PC-3 (cell line): Measurements from ENCODE around the gene TXLNA. TPM values are rescaled to one million over a fixed set of nuclear protein-coding genes. Genes with fewer than 3 reads are reported as not detected.
"Not testable (repeated sequence)": the region's sequence is repeated elsewhere in the genome, so short reads cannot be mapped to it uniquely, and the experiment has no call there.

Experiments
- ATAC-seq: fragments of 200-7000 bp; cut with Tn5 transposase; 2 replicates; pipeline ENCODE4 v1.9.1; 2020; ENCODE audit warnings: mild to moderate bottlenecking, moderate library complexity
- BruUV-seq: library from RNA; stranded (reverse); fragments of 400-500 nt; replicated peaks from 2 replicates; lab custom pipeline; 2021; lab: Mats Ljungman, UMichigan
- CTCF ChIA-PET: fragments of 300-600 bp; sonication (Branson Sonifier 250); formaldehyde crosslinking; loops from one replicate; lab custom pipeline; 2022; ENCODE audit warnings: antibody characterized with exemption; lab: Charles Lee
- POLR2A ChIA-PET: fragments of 300-600 bp; sonication (Branson Sonifier 250); formaldehyde crosslinking; loops from one replicate; lab custom pipeline; 2022; ENCODE audit warnings: antibody characterized with exemption; ENCODE audit not compliant: unreplicated experiment; lab: Charles Lee
- DNase-seq: peaks from one replicate; pipeline ENCODE4 v3.0.0-alpha.2; 2015
- H2AFZ ChIP-seq: fragments of 300-600 bp; sonication (generic); 2 replicates; pipeline ENCODE4 v1.6.0; 2016; ENCODE audit warnings: antibody characterized with exemption, low read length
- H3F3A ChIP-seq: fragments of 300-600 bp; sonication (generic); one replicate; pipeline ENCODE4 v1.6.0; 2017; ENCODE audit warnings: antibody characterized with exemption, low read length, control low read depth, mild to moderate bottlenecking; ENCODE audit not compliant: unreplicated experiment
- H3K27ac ChIP-seq: fragments of 300-600 bp; sonication (generic); 2 replicates; pipeline ENCODE4 v1.5.1; 2016; ENCODE audit warnings: mild to moderate bottlenecking, low read length
- H3K27me3 ChIP-seq: fragments of 300-600 bp; sonication (generic); 2 replicates; pipeline ENCODE4 v1.6.1; 2016; ENCODE audit warnings: low read length, mixed read lengths
- H3K36me3 ChIP-seq: fragments of 300-600 bp; sonication (generic); 2 replicates; pipeline ENCODE4 v1.6.1; 2016; ENCODE audit warnings: low read depth, mixed run types, low read length, mixed read lengths
- H3K4me1 ChIP-seq: fragments of 300-600 bp; sonication (generic); 2 replicates; pipeline ENCODE4 v1.5.1; 2016; ENCODE audit warnings: low read length; ENCODE audit not compliant: insufficient read depth
- H3K4me2 ChIP-seq: fragments of 300-600 bp; sonication (generic); 2 replicates; pipeline ENCODE4 v1.6.0; 2016; ENCODE audit warnings: low read length
- H3K4me3 ChIP-seq: fragments of 300-600 bp; sonication (generic); 2 replicates; pipeline ENCODE4 v1.5.1; 2016; ENCODE audit warnings: mild to moderate bottlenecking, low read length, mixed read lengths
- H3K79me2 ChIP-seq: fragments of 300-600 bp; sonication (generic); 2 replicates; pipeline ENCODE4 v1.6.1; 2017; ENCODE audit warnings: low read length, mixed read lengths
- H3K9ac ChIP-seq: fragments of 300-600 bp; sonication (generic); 2 replicates; pipeline ENCODE4 v1.6.0; 2016; ENCODE audit warnings: mild to moderate bottlenecking, low read length
- H3K9me2 ChIP-seq: fragments of 300-600 bp; sonication (generic); replicated peaks from 2 replicates; pipeline ENCODE4 v1.6.1; 2016; ENCODE audit warnings: mixed run types, low read length, mixed read lengths
- H3K9me3 ChIP-seq: fragments of 300-600 bp; sonication (generic); 2 replicates; pipeline ENCODE4 v1.6.1; 2016; ENCODE audit warnings: low read length, mixed read lengths
- H4K20me1 ChIP-seq: fragments of 300-600 bp; sonication (generic); 2 replicates; pipeline ENCODE4 v1.6.1; 2016; ENCODE audit warnings: low read length, mixed read lengths
- EZH2 ChIP-seq: fragments of 300-600 bp; sonication (generic); IDR thresholded peaks from one replicate; pipeline ENCODE4 v1.6.1; 2017; ENCODE audit warnings: antibody characterized with exemption, mild to moderate bottlenecking, low read length; ENCODE audit not compliant: unreplicated experiment
- EZH2phosphoT487 ChIP-seq: fragments of 300-600 bp; sonication (generic); IDR thresholded peaks from 2 replicates; pipeline ENCODE4 v1.6.1; 2018; ENCODE audit warnings: mild to moderate bottlenecking, antibody characterized with exemption, low read length, borderline replicate concordance
- intact Hi-C: fragments of 100-400 bp; cut with micrococcal nuclease; formaldehyde crosslinking; loops from 2 replicates; pipeline ENCODE4 v1.9.0; 2023
- total RNA-seq: library from RNA; depleted of rRNA; stranded (reverse); fragments of >200 nt; gene quantifications from 2 replicates; pipeline ENCODE4 v1.2.3, GENCODE V29; 2014
- TF ChIP-seq, protein P1 (sequence below): fragments of 300-600 bp; sonication (generic); conservative IDR thresholded peaks from 2 replicates; pipeline ENCODE4 v1.5.1; 2017; ENCODE audit warnings: antibody characterized with exemption, low read depth, mild to moderate bottlenecking, low read length

The TXLNA gene
- total RNA-seq, 1 experiment from 2014 or later = 64.2 TPM

GRCh38 chr1:32138965-32139364 lies 40.5 kb upstream of the TXLNA start:
- DNase-seq (peak; percentile 91), ATAC-seq (peak; percentile 83)
- no peaks in the 10 kb centered on the region for H3K9me3 ChIP-seq
- peaks cover 15% of the 10 kb centered on the region for H4K20me1 ChIP-seq
- TF ChIP-seq EZH2phosphoT487 (no peak), EZH2 (no peak)
- TF ChIP-seq, protein P1, sequence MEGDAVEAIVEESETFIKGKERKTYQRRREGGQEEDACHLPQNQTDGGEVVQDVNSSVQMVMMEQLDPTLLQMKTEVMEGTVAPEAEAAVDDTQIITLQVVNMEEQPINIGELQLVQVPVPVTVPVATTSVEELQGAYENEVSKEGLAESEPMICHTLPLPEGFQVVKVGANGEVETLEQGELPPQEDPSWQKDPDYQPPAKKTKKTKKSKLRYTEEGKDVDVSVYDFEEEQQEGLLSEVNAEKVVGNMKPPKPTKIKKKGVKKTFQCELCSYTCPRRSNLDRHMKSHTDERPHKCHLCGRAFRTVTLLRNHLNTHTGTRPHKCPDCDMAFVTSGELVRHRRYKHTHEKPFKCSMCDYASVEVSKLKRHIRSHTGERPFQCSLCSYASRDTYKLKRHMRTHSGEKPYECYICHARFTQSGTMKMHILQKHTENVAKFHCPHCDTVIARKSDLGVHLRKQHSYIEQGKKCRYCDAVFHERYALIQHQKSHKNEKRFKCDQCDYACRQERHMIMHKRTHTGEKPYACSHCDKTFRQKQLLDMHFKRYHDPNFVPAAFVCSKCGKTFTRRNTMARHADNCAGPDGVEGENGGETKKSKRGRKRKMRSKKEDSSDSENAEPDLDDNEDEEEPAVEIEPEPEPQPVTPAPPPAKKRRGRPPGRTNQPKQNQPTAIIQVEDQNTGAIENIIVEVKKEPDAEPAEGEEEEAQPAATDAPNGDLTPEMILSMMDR = no peak
- H3F3A ChIP-seq = peaks cover 6% of the 10 kb centered on the region
- H3K79me2 ChIP-seq = peaks cover 88% of the 10 kb centered on the region
- H3K9me2 ChIP-seq = no peaks in the 10 kb centered on the region
- ChIA-PET POLR2A (interaction anchor here (0.6 kb wide), 2 partner anchors 15 to 201 kb away, joined by 3 to 4 read pairs; partner anchors contain the start of gene PTP4A2), CTCF (no interaction called here)
- H2AFZ ChIP-seq = no peak overlapping the region
- no TSS peak for BruUV-seq
- no peaks in the 10 kb centered on the region for H3K27me3 ChIP-seq
- H3K36me3 ChIP-seq = no peaks in the 10 kb centered on the region
- peak overlapping the region; percentile 63 for H3K4me2 ChIP-seq
- intact Hi-C loops = no loop called here
- H3K4me1 ChIP-seq = peaks cover 39% of the 10 kb centered on the region
- H3K27ac ChIP-seq = peak overlapping the region; percentile 66
- no peak overlapping the region for H3K9ac ChIP-seq
- H3K4me3 ChIP-seq = peak overlapping the region; percentile 36; the same call in 1 of the 2 replicates

- no peaks in the 10 kb centered on the region for H3K27me3 ChIP-seq
- H3F3A ChIP-seq = peaks cover 6% of the 10 kb centered on the region
- H4K20me1 ChIP-seq = peaks cover 26% of the 10 kb centered on the region
- CTCF ChIA-PET = interaction anchor here (0.5 to 0.7 kb wide), 4 partner anchors 33 to 104 kb away, joined by 3 to 21 read pairs (median 9); no protein-coding TSS in a partner anchor
- intact Hi-C loops = no loop called here
- peaks cover 35% of the 10 kb centered on the region for H3K4me1 ChIP-seq
- H2AFZ ChIP-seq = no peak overlapping the region
- no peak overlapping the region for H3K9ac ChIP-seq
- peak overlapping the region; percentile 34 for H3K27ac ChIP-seq
- POLR2A ChIA-PET = no interaction called here
- H3K9me3 ChIP-seq = no peaks in the 10 kb centered on the region
- no TSS peak for BruUV-seq
- no peak overlapping the region for H3K4me3 ChIP-seq
- H3K4me2 ChIP-seq = peak overlapping the region; percentile 21; the same call in 1 of the 2 replicates
- DNase-seq (peak; percentile 82), ATAC-seq (peak; percentile 83)
- H3K79me2 ChIP-seq = peaks cover 89% of the 10 kb centered on the region
- H3K36me3 ChIP-seq = 0 out of 2 replicates have a peak, but pooled peaks cover 3% of the 10 kb centered on the region
- TF ChIP-seq, protein P1 = no peak
- no peak for TF ChIP-seq EZH2phosphoT487
- TF ChIP-seq EZH2 = no peak
- no peaks in the 10 kb centered on the region for H3K9me2 ChIP-seq
Observed at GRCh38 chr1:32142446-32143301, 36.8 kb upstream of the TXLNA start.

DNA sequence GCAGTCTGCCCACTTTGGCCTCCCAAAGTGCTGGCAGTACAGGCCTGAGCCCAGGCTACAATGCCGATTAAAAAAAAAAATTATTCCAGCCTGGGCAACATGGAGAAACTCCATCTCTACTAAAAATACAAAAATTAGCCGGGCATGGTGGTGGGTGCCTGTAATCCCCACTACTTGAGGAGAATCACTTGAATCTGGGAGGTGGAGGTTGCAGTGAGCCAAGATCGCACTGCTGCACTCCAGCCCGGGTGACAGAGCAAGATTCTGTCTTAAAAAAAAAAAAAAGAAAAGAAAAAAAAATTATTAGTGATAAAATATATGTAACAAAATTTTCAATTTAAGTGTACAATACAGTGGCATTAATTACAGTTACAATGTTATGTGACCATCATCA lies 36.2 kb upstream of the TXLNA start:
- H3K4me3 ChIP-seq, H3K27ac ChIP-seq, H3K9me2 ChIP-seq, H2AFZ ChIP-seq, intact Hi-C loops, H3K36me3 ChIP-seq, H3K27me3 ChIP-seq, BruUV-seq, POLR2A ChIA-PET, H3K9ac ChIP-seq, H3K9me3 ChIP-seq, ATAC-seq, H3F3A ChIP-seq, DNase-seq, H3K4me2 ChIP-seq: not testable (repeated sequence)
- CTCF ChIA-PET = interaction anchor here (0.6 kb wide), 1 partner anchor 34 kb away, joined by 8 read pairs; no protein-coding TSS in a partner anchor
- Histone ChIP-seq H3K79me2 (peaks cover 90% of the 10 kb centered on the region), H4K20me1 (peaks cover 26% of the 10 kb centered on the region), H3K4me1 (peaks cover 29% of the 10 kb centered on the region)
